ENCODE measurements around the gene TRIM27.
"Not testable (repeated sequence)": the region's sequence is repeated elsewhere in the genome, so short reads cannot be mapped to it uniquely, and the experiment has no call there.

TRIM27 gene

DNA sequence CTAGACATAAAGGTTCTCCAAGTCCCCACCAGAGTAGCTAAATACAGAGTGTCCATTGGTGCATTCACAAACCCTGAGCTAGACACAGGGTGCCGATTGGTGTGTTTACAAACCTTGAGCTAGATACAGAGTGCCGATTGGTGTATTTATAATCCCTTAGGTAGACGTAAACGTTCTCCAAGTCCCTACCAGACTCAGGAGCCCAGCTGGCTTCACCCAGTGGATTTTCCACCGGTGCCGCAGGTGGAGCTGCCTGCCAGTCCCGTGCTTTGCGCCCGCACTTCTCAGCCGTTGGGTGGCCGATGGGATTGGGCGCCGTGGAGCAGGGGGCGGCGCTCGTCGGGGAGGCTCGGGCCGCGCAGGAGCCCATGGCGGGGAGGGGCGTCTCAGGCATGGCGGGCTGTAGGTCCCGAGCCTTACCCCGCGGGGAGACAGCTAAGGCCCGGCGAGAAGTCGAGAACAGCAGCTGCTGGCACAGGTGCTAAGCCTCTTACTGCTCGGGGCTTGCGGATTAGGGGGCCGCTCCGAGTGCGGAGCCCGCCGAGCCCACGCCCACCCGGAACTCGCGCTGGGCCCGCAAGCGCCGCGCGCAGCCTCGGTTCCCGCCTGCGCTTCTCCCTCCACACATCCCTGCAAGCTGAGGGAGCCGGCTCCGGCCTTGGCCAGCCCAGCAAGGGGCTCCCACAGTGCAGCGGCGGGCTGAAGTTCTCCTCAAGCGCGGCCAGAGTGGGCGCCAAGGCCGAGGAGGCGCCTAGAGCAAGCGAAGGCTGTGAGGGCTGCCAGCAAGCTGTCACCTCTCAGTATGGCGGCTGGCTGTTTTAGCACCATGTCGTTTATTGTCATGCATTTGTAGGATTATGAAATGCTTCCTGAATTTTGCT, 57.3 kb downstream of the TRIM27 start:
- in situ Hi-C loops (cut with MboI; ENCODE audit: low sequenced_read_pairs), result not testable (repeated sequence)

DNA sequence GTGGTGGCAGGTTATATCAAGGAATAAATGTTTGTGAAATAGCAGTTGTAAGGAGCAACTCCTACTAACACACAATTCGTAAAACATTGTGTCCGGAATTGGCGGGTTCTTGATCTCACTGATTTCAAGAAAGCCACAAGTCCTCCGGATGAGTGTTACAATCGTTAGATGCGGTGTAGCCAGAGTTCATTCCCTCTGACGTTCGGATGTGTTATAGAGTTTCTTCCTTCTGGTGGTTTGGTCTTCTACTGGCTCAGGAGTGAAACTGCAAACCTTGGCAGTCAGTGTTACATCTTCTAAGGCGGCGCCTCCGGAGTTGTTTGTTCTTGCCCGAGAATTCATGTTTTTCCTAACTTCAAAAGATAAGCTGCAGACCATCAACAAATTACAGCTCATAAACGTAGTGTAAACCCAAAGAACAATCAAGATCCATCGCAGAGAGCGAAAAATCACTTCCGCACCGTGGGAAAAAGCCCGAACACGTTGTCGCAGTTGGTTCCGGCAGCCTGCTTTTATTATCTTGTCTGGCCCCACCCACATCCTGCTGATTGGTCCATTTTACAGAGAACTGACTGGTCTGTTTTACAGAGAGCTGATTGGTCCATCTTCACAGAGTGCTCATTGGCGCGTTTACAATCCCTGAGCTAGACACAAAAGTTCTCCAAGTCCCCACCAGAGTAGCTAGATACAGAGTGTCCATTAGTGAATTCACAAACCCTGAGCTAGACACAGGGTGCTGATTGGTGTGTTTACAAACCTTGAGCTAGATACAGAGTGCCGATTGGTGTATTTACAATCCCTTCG, 58.2 kb downstream of the TRIM27 start:
- in situ Hi-C loops (cut with MboI; ENCODE audit: low sequenced_read_pairs), result no loop called here

DNA sequence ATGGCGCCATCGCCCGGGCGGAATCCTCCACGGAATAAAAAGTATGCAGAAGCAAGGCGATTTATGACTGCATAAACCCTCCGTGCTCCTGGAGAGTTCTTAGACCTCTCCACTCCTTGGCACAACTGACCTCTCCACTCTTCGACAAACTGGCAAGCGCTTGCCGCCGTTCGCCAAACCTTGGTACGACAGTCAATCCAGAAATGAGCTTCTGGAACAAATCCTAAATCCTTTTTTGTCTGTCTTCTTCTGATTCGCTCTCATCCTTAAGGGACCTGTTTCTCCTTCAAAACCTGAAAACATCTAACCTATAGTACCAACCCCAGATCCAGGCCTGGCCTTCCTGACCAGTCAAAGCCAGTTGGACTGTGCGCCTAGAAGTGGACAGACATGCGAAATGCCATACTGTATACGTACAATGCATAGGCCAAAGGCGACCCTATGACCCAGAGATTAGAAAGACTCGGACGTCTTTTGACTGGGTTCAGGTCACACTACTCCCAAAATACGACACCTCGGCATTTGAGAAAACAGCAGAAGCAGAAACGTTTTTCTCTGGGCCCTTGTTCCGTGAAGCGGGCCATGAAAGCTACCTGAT, 59.4 kb downstream of the TRIM27 start:
- in situ Hi-C loops (cut with MboI; ENCODE audit: low sequenced_read_pairs), result no loop called here

DNA sequence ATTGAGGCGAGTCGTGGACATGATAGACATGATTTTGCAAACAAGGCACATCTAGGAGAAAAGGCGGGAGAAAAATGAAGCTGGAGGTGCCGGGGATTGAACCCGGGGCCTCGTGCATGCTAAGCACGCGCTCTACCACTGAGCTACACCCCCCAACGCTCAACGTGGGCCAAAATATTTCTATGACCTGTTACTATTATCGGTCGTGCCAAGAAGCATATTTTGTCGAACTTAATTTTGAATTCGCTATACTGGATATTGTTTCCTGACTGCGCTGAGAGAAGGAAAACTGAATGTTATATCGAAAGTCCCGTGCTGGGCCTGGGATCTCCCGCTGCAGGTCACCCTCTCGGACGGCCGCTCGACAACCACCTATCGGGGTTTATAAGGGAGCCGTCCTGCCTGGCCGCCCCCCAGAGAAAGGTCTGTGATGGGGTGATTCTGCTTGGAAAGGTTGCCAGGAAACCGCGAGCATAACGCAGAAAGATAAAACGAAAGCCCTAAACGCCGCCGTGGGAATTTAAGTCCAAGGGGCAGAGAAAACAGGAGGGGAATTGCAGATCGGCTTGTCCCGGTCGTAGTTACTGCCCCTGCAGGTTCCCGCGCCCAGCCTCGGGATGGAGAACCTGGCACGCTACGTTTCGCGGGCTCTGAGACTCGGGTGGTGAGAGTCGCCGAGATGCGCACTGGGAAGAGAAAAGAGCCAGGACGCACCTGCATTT, 60.0 kb downstream of the TRIM27 start:
- in situ Hi-C loops (cut with MboI; ENCODE audit: low sequenced_read_pairs), result no loop called here

DNA sequence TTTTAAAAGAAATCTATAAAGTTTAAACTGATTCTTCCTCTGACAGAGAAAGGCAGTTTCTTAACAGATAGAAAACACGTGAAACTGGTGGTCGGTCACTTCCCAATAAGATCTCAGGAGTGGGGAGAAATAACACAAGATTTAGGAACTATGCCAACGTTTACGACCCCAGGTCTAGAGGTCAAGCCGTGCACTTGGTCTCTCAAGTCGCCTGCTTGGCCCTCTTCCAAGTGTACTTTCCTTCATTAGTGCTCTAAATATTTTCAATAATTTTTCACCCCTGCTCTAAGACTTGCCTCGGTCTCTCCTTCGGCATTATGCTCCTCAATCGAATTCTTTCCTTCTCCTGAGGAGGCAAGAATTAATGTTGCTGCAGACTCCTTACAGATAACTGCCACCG, 61.7 kb downstream of the TRIM27 start:
- in situ Hi-C loops (cut with MboI; ENCODE audit: low sequenced_read_pairs), result no loop called here

DNA sequence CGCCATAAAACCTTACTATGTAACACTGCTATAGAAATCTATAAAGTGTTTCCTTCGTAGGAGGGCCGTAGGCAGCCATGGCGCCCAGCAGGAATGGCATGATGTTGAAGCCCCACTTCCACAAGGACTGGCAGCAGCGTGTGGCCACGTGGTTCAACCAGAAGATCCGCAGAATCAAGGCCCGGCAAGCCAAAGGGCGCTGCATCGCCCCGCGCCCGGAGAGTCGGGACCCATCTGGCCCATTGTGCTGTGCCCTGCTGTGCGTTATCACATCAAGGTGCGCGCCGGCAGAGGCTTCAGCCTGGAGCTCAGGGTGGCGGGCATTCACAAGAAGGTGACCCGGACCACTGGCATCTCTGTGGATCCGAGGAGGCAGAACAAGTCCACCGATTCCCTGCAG, 62.4 kb downstream of the TRIM27 start:
- in situ Hi-C loops (cut with MboI; ENCODE audit: low sequenced_read_pairs), result no loop called here

DNA sequence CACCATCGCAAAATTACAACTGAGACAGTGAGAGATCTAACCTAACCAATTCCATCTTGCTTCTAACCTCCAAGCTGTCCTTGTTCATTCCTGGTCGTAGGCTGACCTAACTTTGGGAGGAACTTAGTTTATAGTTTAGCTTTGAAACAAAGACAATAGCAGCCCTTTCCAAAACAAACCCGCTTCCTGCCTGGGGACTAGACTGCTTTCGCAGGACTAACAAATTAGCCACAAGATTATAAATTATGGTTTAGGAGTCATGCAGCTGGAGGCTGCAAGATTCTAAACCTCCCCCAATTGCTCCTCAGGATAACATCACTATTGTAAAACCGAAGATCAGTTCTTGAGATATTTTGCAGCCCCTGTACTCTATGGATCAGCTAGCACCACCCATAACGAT, 63.2 kb downstream of the TRIM27 start:
- in situ Hi-C loops (cut with MboI; ENCODE audit: low sequenced_read_pairs), result no loop called here

DNA sequence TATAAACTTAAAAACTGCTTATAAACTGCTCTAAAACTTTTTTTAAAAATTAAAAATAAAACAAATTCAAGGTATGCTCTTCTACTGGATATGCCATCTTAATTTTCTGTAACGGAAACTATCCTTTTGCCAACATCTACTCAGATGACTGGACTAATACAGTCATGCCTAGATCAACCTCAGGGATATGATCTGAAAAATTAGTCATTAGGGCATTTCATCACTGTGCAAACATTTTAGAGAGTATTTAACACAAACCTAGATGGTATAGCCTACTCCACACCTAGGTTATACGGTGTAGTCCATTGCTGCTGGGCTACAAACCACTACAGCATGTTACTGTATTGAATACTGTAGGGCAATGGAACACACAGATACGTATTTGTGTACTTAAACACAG, 64.8 kb downstream of the TRIM27 start:
- in situ Hi-C loops (cut with MboI; ENCODE audit: low sequenced_read_pairs), result no loop called here

DNA sequence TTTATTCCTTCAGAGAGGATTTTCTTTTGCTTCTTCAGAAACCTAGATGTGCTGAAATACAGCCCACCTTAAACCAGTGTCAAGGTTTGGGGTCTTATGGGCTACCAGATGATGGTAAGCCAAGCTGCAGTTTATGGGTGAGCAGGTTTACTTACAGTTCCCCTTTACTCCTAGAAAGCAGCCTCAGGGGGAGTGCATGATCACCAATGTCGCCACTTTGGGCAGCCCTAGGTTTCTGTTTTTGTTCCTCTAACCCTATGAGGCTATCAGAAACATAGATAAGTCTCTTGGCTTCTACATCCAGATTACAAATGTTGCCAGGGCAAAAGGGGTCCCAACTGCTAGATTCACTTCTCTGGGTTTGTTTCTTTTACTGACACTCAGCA, 67.2 kb downstream of the TRIM27 start:
- in situ Hi-C loops (cut with MboI; ENCODE audit: low sequenced_read_pairs), result no loop called here

DNA sequence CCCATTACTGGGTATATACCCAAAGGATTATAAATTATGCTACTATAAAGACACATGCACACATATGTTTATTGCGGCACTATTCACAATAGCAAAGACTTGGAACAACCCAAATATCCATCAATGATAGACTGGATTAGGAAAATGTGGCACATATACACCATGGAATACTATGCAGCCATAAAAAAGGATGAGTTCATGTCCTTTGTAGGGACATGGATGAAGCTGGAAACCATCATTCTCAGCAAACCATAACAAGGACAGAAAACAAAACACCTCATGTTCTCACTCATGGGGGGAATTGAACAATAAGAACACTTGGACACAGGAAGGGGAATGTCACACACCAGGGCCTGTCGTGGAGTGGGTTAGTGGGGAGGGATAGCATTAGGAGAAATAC, 69.4 kb downstream of the TRIM27 start:
- in situ Hi-C loops (cut with MboI; ENCODE audit: low sequenced_read_pairs), result not testable (repeated sequence)
